ENCODE data around the gene SMIM36.
"Not testable (repeated sequence)": the region's sequence is repeated elsewhere in the genome, so short reads cannot be mapped to it uniquely, and the experiment has no call there.

The SMIM36 gene

GRCh38 chr17:55409030-55409800, 102.0 kb downstream of the SMIM36 start:
- H3K4me3 Mint-ChIP-seq, result no peak overlapping the region
- H3K4me1 Mint-ChIP-seq (ENCODE audit: low read depth), result peaks cover 10% of the 10 kb centered on the region
- H3K27ac Mint-ChIP-seq, result no peak overlapping the region
- no peaks in the 10 kb centered on the region for H3K27me3 Mint-ChIP-seq
- no peaks in the 10 kb centered on the region for H3K9me3 Mint-ChIP-seq (ENCODE audit: low read depth)
- peaks cover 19% of the 10 kb centered on the region for H3K36me3 Mint-ChIP-seq

GRCh38 chr17:55407641-55408566, 103.3 kb downstream of the SMIM36 start:
- H3K27me3 Mint-ChIP-seq, result no peaks in the 10 kb centered on the region
- peaks cover 1% of the 10 kb centered on the region for H3K4me1 Mint-ChIP-seq (ENCODE audit: low read depth)
- H3K36me3 Mint-ChIP-seq, result peaks cover 22% of the 10 kb centered on the region
- H3K9me3 Mint-ChIP-seq (ENCODE audit: low read depth), result no peaks in the 10 kb centered on the region
- H3K27ac Mint-ChIP-seq, result no peak overlapping the region
- H3K4me3 Mint-ChIP-seq, result no peak overlapping the region

GRCh38 chr17:55405600-55405999, 105.7 kb downstream of the SMIM36 start:
- no peaks in the 10 kb centered on the region for H3K27me3 Mint-ChIP-seq
- no peaks in the 10 kb centered on the region for H3K9me3 Mint-ChIP-seq (ENCODE audit: low read depth)
- H3K4me3 Mint-ChIP-seq, result no peak overlapping the region
- no peak overlapping the region for H3K27ac Mint-ChIP-seq
- peaks cover 1% of the 10 kb centered on the region for H3K4me1 Mint-ChIP-seq (ENCODE audit: low read depth)
- H3K36me3 Mint-ChIP-seq, result peaks cover 19% of the 10 kb centered on the region

- not testable (repeated sequence) for H3K27me3 Mint-ChIP-seq; H3K4me3 Mint-ChIP-seq; H3K4me1 Mint-ChIP-seq (ENCODE audit: low read depth); H3K9me3 Mint-ChIP-seq (ENCODE audit: low read depth); H3K27ac Mint-ChIP-seq
- peaks cover 17% of the 10 kb centered on the region for H3K36me3 Mint-ChIP-seq
Measured at GRCh38 chr17:55404197-55404596, 107.1 kb downstream of the SMIM36 start.

GRCh38 chr17:55402374-55402773, 108.9 kb downstream of the SMIM36 start:
- no peaks in the 10 kb centered on the region for H3K9me3 Mint-ChIP-seq (ENCODE audit: low read depth)
- no peaks in the 10 kb centered on the region for H3K27me3 Mint-ChIP-seq
- no peak overlapping the region for H3K27ac Mint-ChIP-seq
- peaks cover under 1% of the 10 kb centered on the region for H3K4me1 Mint-ChIP-seq (ENCODE audit: low read depth)
- peaks cover 19% of the 10 kb centered on the region for H3K36me3 Mint-ChIP-seq
- no peak overlapping the region for H3K4me3 Mint-ChIP-seq

Measured in activated naive CD8-positive, alpha-beta T cell (primary cell).